Activated T-helper 9 cell treated with anti-CD3 and anti-CD28 coated beads, Interleukin-2, amount 50 U/mL, for 16 hours (primary cell): Measurements from ENCODE around the gene LRP1B.

ENCODE experiments used
- DNase-seq: peaks from one replicate; pipeline ENCODE4 v3.0.0-alpha.2; 2020; ENCODE audit warnings: low read depth

LRP1B gene

GRCh38 chr2:140814141-140814540 is 1316.7 kb downstream of the LRP1B start:
- DNase-seq, result no peak

GRCh38 chr2:140808820-140809219 is 1322.0 kb downstream of the LRP1B start:
- DNase-seq, result no peak

GRCh38 chr2:140808211-140808610 is 1322.6 kb downstream of the LRP1B start:
- DNase-seq, result no peak

- DNase-seq, result no peak
These were observed 1326.0 kb downstream of the LRP1B start for GRCh38 chr2:140804700-140805260.

- no peak for DNase-seq
These were observed 1329.5 kb downstream of the LRP1B start for GRCh38 chr2:140801311-140801710.

- no peak for DNase-seq
These were observed 1333.1 kb downstream of the LRP1B start for GRCh38 chr2:140797718-140798117.

GRCh38 chr2:140791802-140792201 is 1339.0 kb downstream of the LRP1B start:
- no peak for DNase-seq

- no peak for DNase-seq
These were observed 1344.2 kb downstream of the LRP1B start for GRCh38 chr2:140786585-140786984.

- DNase-seq, result no peak
These were observed 1355.4 kb downstream of the LRP1B start for GRCh38 chr2:140775411-140775810.

GRCh38 chr2:140770645-140771044 is 1360.2 kb downstream of the LRP1B start:
- no peak for DNase-seq

- no peak for DNase-seq
These were observed 1369.0 kb downstream of the LRP1B start for GRCh38 chr2:140761807-140762206.

GRCh38 chr2:140759426-140760156 is 1371.2 kb downstream of the LRP1B start:
- DNase-seq, result no peak

GRCh38 chr2:140747665-140748064 is 1383.2 kb downstream of the LRP1B start:
- DNase-seq, result no peak

GRCh38 chr2:140747090-140747489 is 1383.7 kb downstream of the LRP1B start:
- no peak for DNase-seq

- no peak for DNase-seq
These were observed 1386.4 kb downstream of the LRP1B start for GRCh38 chr2:140744379-140744778.

GRCh38 chr2:140737006-140737405 is 1393.8 kb downstream of the LRP1B start:
- no peak for DNase-seq

GRCh38 chr2:140734992-140735391 is 1395.8 kb downstream of the LRP1B start:
- DNase-seq, result no peak

- no peak for DNase-seq
These were observed 1411.8 kb downstream of the LRP1B start for GRCh38 chr2:140718999-140719398.

- no peak for DNase-seq
These were observed 1413.3 kb downstream of the LRP1B start for GRCh38 chr2:140717481-140717880.

GRCh38 chr2:140714586-140714985 is 1416.2 kb downstream of the LRP1B start:
- no peak for DNase-seq

GRCh38 chr2:140711867-140712266 is 1418.9 kb downstream of the LRP1B start:
- DNase-seq, result no peak

- DNase-seq, result no peak
These were observed 1429.1 kb downstream of the LRP1B start for GRCh38 chr2:140701726-140702125.

- no peak for DNase-seq
These were observed 1432.2 kb downstream of the LRP1B start for GRCh38 chr2:140698636-140699035.

- no peak for DNase-seq
These were observed 1434.4 kb downstream of the LRP1B start for GRCh38 chr2:140696449-140696848.
